Body of pancreas (tissue), 4 donors: Measurements from ENCODE around the gene IFT80. TPM values are rescaled to one million over a fixed set of nuclear protein-coding genes. Genes with fewer than 3 reads are reported as not detected.

Source experiments
- ATAC-seq: fragments of 150-250 bp; one replicate; pipeline ENCODE4 v1.9.1; 2016
- DNase-seq, 4 donors: peaks; one replicate each; pipeline ENCODE4 v3.0.0-alpha.2; 2019
- H3K27ac ChIP-seq, 4 donors: fragments of 200-600 bp; sonication (generic); 1 replicate in 3 of 4; 2 replicates in 1 of 4; pipeline versions ENCODE4 v1.5.1 to v1.6.1; 2016 to 2019; ENCODE audit warnings: mild to moderate bottlenecking in 1 of 4, mixed read lengths in 1 of 4, moderate library complexity in 1 of 4
- H3K27me3 ChIP-seq, 2 donors: fragments of 200-600 bp; sonication (generic); one replicate each; pipeline ENCODE4 v1.6.0; 2016; ENCODE audit warnings: mild to moderate bottlenecking in 1 of 2
- H3K36me3 ChIP-seq, 2 donors: fragments of 200-600 bp; sonication (generic); replicated peaks in 1 of 2; 2 replicates each; pipeline ENCODE4 v1.5.1; 2016; ENCODE audit warnings: low read depth in 2 of 2; ENCODE audit not compliant: insufficient read depth in 1 of 2
- H3K4me1 ChIP-seq: fragments of 200-600 bp; sonication (generic); one replicate; pipeline ENCODE4 v1.6.0; 2016
- H3K4me3 ChIP-seq, 2 donors: fragments of 200-600 bp; sonication (generic); 1 replicate in 1 of 2; 2 replicates in 1 of 2; pipeline ENCODE4 v1.5.1; 2016 to 2019
- H3K9me3 ChIP-seq, 3 donors: fragments of 200-600 bp; sonication (generic); 1 replicate in 2 of 3; 2 replicates in 1 of 3; pipeline ENCODE4 v1.5.1; 2016
- POLR2A ChIP-seq, 3 donors: fragments of 450-650 bp; IDR thresholded peaks; one replicate each; pipeline ENCODE4 v1.6.1; 2016; ENCODE audit warnings: antibody characterized with exemption in 3 of 3, mild to moderate bottlenecking in 2 of 3
- WGBS, 2 donors: methylation state at CpG; one replicate each; pipeline ENCODE4 v1.1.5; 2017; 5-methylcytosine and 5-hydroxymethylcytosine counted together
- intact Hi-C: fragments of 100-400 bp; cut with DNase I; formaldehyde crosslinking; loops from one replicate; pipeline ENCODE4 v1.15.1; 2023
- total RNA-seq, 2 donors: library from RNA; depleted of rRNA; stranded (reverse); fragments of >200 nt; gene quantifications; one replicate each; pipeline ENCODE4 v1.1.0, GENCODE V29; 2016
- TF ChIP-seq, protein P1 (sequence below), 7 experiments: fragments of 450-650 bp in 4 of 7; fragments of 200-600 bp in 3 of 7; sonication (generic) in 3 of 7; IDR thresholded peaks; one replicate each; pipeline ENCODE4 v1.5.1; 2016 to 2019; ENCODE audit warnings: antibody characterized with exemption in 7 of 7

IFT80 gene
- total RNA-seq, 2 donors from 2014 or later = 15.5 to 31.6 TPM

DNA sequence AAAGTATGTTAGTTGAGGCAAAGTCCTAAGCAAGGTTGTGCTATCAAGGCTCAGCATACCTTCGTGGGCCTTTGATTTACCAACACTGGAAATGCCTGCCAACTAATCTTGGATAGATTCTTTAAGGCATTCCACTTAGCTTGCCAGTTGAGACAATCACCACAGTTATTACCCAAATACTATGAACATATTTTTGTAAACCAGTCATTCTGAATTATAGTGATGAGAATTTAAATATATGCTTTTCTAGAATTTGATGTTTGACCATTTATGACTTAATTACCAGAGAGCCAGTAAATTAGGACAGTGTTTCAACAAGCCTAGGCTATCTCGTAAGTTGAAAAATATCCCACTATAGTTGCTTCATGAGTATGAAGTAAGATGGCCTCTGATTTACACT lies 35.0 kb upstream of the IFT80 start:
- intact Hi-C loops = no loop called here
- no peak overlapping the region for H3K27ac ChIP-seq
- H3K36me3 ChIP-seq = peaks cover 3 to 13% of the 10 kb centered on the region in 2 donors
- DNase-seq (no peak), ATAC-seq (no peak)
- no peaks in the 10 kb centered on the region for H3K9me3 ChIP-seq
- TF ChIP-seq POLR2A (IDR thresholded peaks at IDR 0.05) = no peak
- TF ChIP-seq, protein P1, sequence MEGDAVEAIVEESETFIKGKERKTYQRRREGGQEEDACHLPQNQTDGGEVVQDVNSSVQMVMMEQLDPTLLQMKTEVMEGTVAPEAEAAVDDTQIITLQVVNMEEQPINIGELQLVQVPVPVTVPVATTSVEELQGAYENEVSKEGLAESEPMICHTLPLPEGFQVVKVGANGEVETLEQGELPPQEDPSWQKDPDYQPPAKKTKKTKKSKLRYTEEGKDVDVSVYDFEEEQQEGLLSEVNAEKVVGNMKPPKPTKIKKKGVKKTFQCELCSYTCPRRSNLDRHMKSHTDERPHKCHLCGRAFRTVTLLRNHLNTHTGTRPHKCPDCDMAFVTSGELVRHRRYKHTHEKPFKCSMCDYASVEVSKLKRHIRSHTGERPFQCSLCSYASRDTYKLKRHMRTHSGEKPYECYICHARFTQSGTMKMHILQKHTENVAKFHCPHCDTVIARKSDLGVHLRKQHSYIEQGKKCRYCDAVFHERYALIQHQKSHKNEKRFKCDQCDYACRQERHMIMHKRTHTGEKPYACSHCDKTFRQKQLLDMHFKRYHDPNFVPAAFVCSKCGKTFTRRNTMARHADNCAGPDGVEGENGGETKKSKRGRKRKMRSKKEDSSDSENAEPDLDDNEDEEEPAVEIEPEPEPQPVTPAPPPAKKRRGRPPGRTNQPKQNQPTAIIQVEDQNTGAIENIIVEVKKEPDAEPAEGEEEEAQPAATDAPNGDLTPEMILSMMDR (IDR thresholded peaks at IDR 0.05) = no peak
- no peak overlapping the region for H3K4me3 ChIP-seq
- 54 to 64% methylated on average over 2 of the region's 2 CpGs for WGBS, 2 donors
- H3K27me3 ChIP-seq = no peaks in the 10 kb centered on the region
- H3K4me1 ChIP-seq = no peaks in the 10 kb centered on the region

DNA sequence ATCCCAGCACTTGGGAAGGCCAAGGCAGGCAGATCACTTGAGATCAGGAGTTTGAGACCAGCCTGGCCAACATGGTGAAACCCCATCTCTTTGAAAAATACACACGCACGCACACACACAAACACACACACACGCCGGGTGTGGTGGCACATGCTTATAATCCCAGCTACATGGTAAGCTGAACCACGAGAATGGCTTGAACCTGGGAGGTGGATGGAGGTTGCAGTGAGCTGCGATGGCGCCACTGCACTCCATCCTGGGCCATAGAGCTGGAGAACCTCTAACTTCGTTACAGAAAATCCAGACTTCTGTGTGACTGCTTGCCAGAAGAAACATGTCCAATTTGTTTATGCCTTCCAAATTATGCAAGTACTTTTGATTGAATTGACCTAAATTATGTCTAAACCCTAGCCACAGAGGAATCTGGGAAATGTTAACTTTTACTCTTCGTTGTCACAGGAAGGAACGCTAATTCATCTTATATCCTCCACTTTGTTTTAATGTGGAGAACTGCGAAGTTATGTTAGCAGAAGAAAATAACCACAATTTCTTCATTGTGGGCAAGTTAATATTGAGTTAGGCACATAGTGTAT lies 28.9 kb upstream of the IFT80 start:
- intact Hi-C loops = no loop called here
- 92 to 95% methylated on average over 11 of the region's 11 CpGs for WGBS, 2 donors
- no peak for DNase-seq
- Histone ChIP-seq H3K4me3 (no peak overlapping the region), H3K27ac (no peak overlapping the region), H3K9me3 (no peaks in the 10 kb centered on the region), H3K36me3 (peaks cover 3 to 16% of the 10 kb centered on the region in 2 donors), H3K4me1 (no peaks in the 10 kb centered on the region), H3K27me3 (no peaks in the 10 kb centered on the region)
- TF ChIP-seq, protein P1 (IDR thresholded peaks at IDR 0.05) = no peak
- no peak for TF ChIP-seq POLR2A (IDR thresholded peaks at IDR 0.05)
- no peak for ATAC-seq

DNA sequence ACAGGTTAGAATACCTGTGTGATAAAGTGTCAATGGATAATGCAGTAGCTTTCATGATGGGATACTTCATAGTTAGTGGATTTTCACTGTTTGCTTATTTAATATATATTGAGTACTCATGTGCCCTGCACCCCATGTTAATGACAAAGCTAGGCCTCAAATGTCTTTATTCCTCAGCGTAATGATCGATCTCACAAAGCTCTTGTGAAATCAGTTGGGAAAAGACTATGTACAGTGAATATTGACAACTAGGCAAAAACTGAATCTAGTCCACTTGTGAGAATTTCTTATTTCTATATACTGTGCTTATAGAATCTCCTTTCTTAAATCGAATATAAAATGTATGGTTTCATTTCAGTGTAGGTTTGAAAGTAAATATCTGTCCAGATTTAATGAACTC lies 18.3 kb upstream of the IFT80 start:
- 55 to 76% methylated on average over 3 of the region's 3 CpGs for WGBS, 2 donors
- peaks cover 0 to 4% of the 10 kb centered on the region in 2 donors for H3K36me3 ChIP-seq

DNA sequence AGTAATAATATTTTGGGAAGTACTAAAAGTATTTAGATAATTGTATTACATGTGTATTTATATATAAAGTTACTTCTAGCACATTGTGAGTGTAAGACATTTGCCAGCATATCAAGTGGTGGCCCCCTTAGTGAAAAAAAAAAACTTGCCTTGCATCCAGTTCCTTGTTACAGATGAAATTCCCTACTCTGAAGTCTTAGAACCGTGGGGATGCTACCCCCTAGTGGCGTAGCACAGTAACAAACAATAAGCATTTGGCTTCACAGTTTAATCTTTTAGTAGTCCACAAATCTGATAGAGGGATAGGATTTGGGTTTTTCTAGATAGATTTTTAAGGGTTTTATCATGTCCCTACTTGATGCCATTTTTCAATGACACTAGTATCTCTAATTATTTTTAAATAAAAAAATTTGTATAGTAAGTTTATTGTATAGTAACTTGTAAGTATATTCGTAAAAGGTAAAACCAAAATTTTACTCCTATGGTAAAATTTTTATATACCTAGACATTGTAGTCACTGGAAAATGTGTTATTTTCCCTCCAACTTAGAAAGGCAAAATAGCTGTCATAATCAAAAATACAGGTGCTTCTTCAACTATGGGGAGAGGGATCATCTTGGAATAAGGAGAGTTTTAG lies 14.7 kb upstream of the IFT80 start:
- ATAC-seq = peak; percentile 82
- WGBS, 2 donors = 33 to 35% methylated on average over 3 of the region's 3 CpGs
- H3K36me3 ChIP-seq = peaks cover 0 to 4% of the 10 kb centered on the region in 2 donors

More for the DNA sequence above, 18.3 kb upstream of the IFT80 start:
- DNase-seq = no peak
- ATAC-seq = no peak
- H3K27ac ChIP-seq = no peak overlapping the region
- H3K4me1 ChIP-seq = no peaks in the 10 kb centered on the region
- no peaks in the 10 kb centered on the region for H3K27me3 ChIP-seq
- intact Hi-C loops = loop anchor here (10.0 kb wide), 2 partner anchors 253 to 383 kb away; no protein-coding TSS in a partner anchor
- H3K9me3 ChIP-seq = no peaks in the 10 kb centered on the region
- H3K4me3 ChIP-seq = no peak overlapping the region
- no peak for TF ChIP-seq POLR2A (IDR thresholded peaks at IDR 0.05)
- TF ChIP-seq, protein P1 (IDR thresholded peaks at IDR 0.05) = no peak

More for the DNA sequence above, 14.7 kb upstream of the IFT80 start:
- TF ChIP-seq POLR2A (IDR thresholded peaks at IDR 0.05) = no peak
- TF ChIP-seq, protein P1 (IDR thresholded peaks at IDR 0.05) = peak; percentile 71 to 93 (median 83)
- no peak overlapping the region for H3K27ac ChIP-seq
- no peaks in the 10 kb centered on the region for H3K9me3 ChIP-seq
- intact Hi-C loops = loop anchor here (10.0 kb wide), 2 partner anchors 249 to 379 kb away; no protein-coding TSS in a partner anchor
- H3K4me3 ChIP-seq = no peak overlapping the region
- DNase-seq = peak; percentile 61 to 71 (median 64)
- no peaks in the 10 kb centered on the region for H3K27me3 ChIP-seq
- H3K4me1 ChIP-seq = no peaks in the 10 kb centered on the region
